ENCODE data around the gene PHLPP1.

The PHLPP1 gene

GRCh38 chr18:62982600-62983251, 267.4 kb downstream of the PHLPP1 start:
- Mint-ChIP-seq H3K27me3 (ENCODE audit: low read depth) (no peaks in the 10 kb centered on the region), H3K4me3 (no peak overlapping the region), H3K36me3 (ENCODE audit: low read depth) (no peaks in the 10 kb centered on the region), H3K9me3 (no peaks in the 10 kb centered on the region), H3K4me1 (ENCODE audit: low read depth) (peaks cover 6% of the 10 kb centered on the region), H3K27ac (no peak overlapping the region)

- Mint-ChIP-seq H3K36me3 (ENCODE audit: low read depth) (no peaks in the 10 kb centered on the region), H3K4me3 (no peak overlapping the region)
These were observed 269.4 kb downstream of the PHLPP1 start for GRCh38 chr18:62984656-62985315.

GRCh38 chr18:62986490-62986889, 271.1 kb downstream of the PHLPP1 start:
- peaks cover 10% of the 10 kb centered on the region for H3K27me3 Mint-ChIP-seq (ENCODE audit: low read depth)
- H3K4me1 Mint-ChIP-seq (ENCODE audit: low read depth) = peaks cover 6% of the 10 kb centered on the region
- H3K4me3 Mint-ChIP-seq = no peak overlapping the region
- H3K27ac Mint-ChIP-seq = no peak overlapping the region
- H3K9me3 Mint-ChIP-seq = no peaks in the 10 kb centered on the region
- H3K36me3 Mint-ChIP-seq (ENCODE audit: low read depth) = no peaks in the 10 kb centered on the region

More at GRCh38 chr18:62984656-62985315, 269.4 kb downstream of the PHLPP1 start:
- H3K27me3 Mint-ChIP-seq (ENCODE audit: low read depth) = peaks cover 2% of the 10 kb centered on the region
- H3K4me1 Mint-ChIP-seq (ENCODE audit: low read depth) = peaks cover 6% of the 10 kb centered on the region
- no peak overlapping the region for H3K27ac Mint-ChIP-seq
- no peaks in the 10 kb centered on the region for H3K9me3 Mint-ChIP-seq

- Mint-ChIP-seq H3K4me1 (ENCODE audit: low read depth) (peaks cover 6% of the 10 kb centered on the region), H3K36me3 (ENCODE audit: low read depth) (no peaks in the 10 kb centered on the region), H3K27ac (no peak overlapping the region), H3K9me3 (no peaks in the 10 kb centered on the region), H3K27me3 (ENCODE audit: low read depth) (peaks cover 13% of the 10 kb centered on the region), H3K4me3 (no peak overlapping the region)
These were observed 271.9 kb downstream of the PHLPP1 start for GRCh38 chr18:62987055-62987830.

- Mint-ChIP-seq H3K4me1 (ENCODE audit: low read depth) (peaks cover under 1% of the 10 kb centered on the region), H3K27ac (no peak overlapping the region), H3K36me3 (ENCODE audit: low read depth) (no peaks in the 10 kb centered on the region), H3K4me3 (no peak overlapping the region), H3K9me3 (no peaks in the 10 kb centered on the region), H3K27me3 (ENCODE audit: low read depth) (peaks cover 13% of the 10 kb centered on the region)
These were observed 272.5 kb downstream of the PHLPP1 start for GRCh38 chr18:62987859-62988258.

- H3K9me3 Mint-ChIP-seq = no peaks in the 10 kb centered on the region
- no peaks in the 10 kb centered on the region for H3K4me1 Mint-ChIP-seq (ENCODE audit: low read depth)
- H3K36me3 Mint-ChIP-seq (ENCODE audit: low read depth) = no peaks in the 10 kb centered on the region
- H3K27ac Mint-ChIP-seq = no peak overlapping the region
- H3K4me3 Mint-ChIP-seq = no peak overlapping the region
- peaks cover 16% of the 10 kb centered on the region for H3K27me3 Mint-ChIP-seq (ENCODE audit: low read depth)
These were observed 273.1 kb downstream of the PHLPP1 start for GRCh38 chr18:62988471-62988870.

GRCh38 chr18:62989195-62989594, 273.9 kb downstream of the PHLPP1 start:
- Mint-ChIP-seq H3K4me3 (no peak overlapping the region), H3K27me3 (ENCODE audit: low read depth) (peaks cover 21% of the 10 kb centered on the region), H3K36me3 (ENCODE audit: low read depth) (no peaks in the 10 kb centered on the region), H3K4me1 (ENCODE audit: low read depth) (no peaks in the 10 kb centered on the region), H3K27ac (no peak overlapping the region), H3K9me3 (no peaks in the 10 kb centered on the region)

GRCh38 chr18:62990653-62991052, 275.3 kb downstream of the PHLPP1 start:
- Mint-ChIP-seq H3K36me3 (ENCODE audit: low read depth) (no peaks in the 10 kb centered on the region), H3K4me1 (ENCODE audit: low read depth) (no peaks in the 10 kb centered on the region), H3K4me3 (no peak overlapping the region), H3K9me3 (no peaks in the 10 kb centered on the region), H3K27me3 (ENCODE audit: low read depth) (peaks cover 24% of the 10 kb centered on the region), H3K27ac (no peak overlapping the region)

GRCh38 chr18:62991389-62991788, 276.0 kb downstream of the PHLPP1 start:
- no peaks in the 10 kb centered on the region for H3K9me3 Mint-ChIP-seq
- no peaks in the 10 kb centered on the region for H3K36me3 Mint-ChIP-seq (ENCODE audit: low read depth)
- no peak overlapping the region for H3K4me3 Mint-ChIP-seq
- H3K4me1 Mint-ChIP-seq (ENCODE audit: low read depth) = no peaks in the 10 kb centered on the region
- no peak overlapping the region for H3K27ac Mint-ChIP-seq
- H3K27me3 Mint-ChIP-seq (ENCODE audit: low read depth) = peaks cover 24% of the 10 kb centered on the region

- no peak overlapping the region for H3K4me3 Mint-ChIP-seq
- H3K36me3 Mint-ChIP-seq (ENCODE audit: low read depth) = no peaks in the 10 kb centered on the region
- H3K4me1 Mint-ChIP-seq (ENCODE audit: low read depth) = no peaks in the 10 kb centered on the region
- no peak overlapping the region for H3K27ac Mint-ChIP-seq
- H3K27me3 Mint-ChIP-seq (ENCODE audit: low read depth) = peaks cover 25% of the 10 kb centered on the region
- no peaks in the 10 kb centered on the region for H3K9me3 Mint-ChIP-seq
These were observed 276.6 kb downstream of the PHLPP1 start for GRCh38 chr18:62991959-62992358.

- H3K27me3 Mint-ChIP-seq (ENCODE audit: low read depth) = peaks cover 29% of the 10 kb centered on the region
- no peak overlapping the region for H3K4me3 Mint-ChIP-seq
- H3K9me3 Mint-ChIP-seq = no peaks in the 10 kb centered on the region
- H3K36me3 Mint-ChIP-seq (ENCODE audit: low read depth) = no peaks in the 10 kb centered on the region
- no peaks in the 10 kb centered on the region for H3K4me1 Mint-ChIP-seq (ENCODE audit: low read depth)
- H3K27ac Mint-ChIP-seq = no peak overlapping the region
These were observed 277.6 kb downstream of the PHLPP1 start for GRCh38 chr18:62992877-62993365.

- H3K27ac Mint-ChIP-seq = no peak overlapping the region
- H3K4me1 Mint-ChIP-seq (ENCODE audit: low read depth) = no peaks in the 10 kb centered on the region
- no peaks in the 10 kb centered on the region for H3K36me3 Mint-ChIP-seq (ENCODE audit: low read depth)
- peaks cover 27% of the 10 kb centered on the region for H3K27me3 Mint-ChIP-seq (ENCODE audit: low read depth)
- no peak overlapping the region for H3K4me3 Mint-ChIP-seq
- H3K9me3 Mint-ChIP-seq = no peaks in the 10 kb centered on the region
These were observed 281.2 kb downstream of the PHLPP1 start for GRCh38 chr18:62996566-62996965.

- H3K4me3 Mint-ChIP-seq = no peak overlapping the region
- H3K36me3 Mint-ChIP-seq (ENCODE audit: low read depth) = no peaks in the 10 kb centered on the region
- no peak overlapping the region for H3K27ac Mint-ChIP-seq
- peaks cover 24% of the 10 kb centered on the region for H3K27me3 Mint-ChIP-seq (ENCODE audit: low read depth)
- no peaks in the 10 kb centered on the region for H3K9me3 Mint-ChIP-seq
- H3K4me1 Mint-ChIP-seq (ENCODE audit: low read depth) = no peaks in the 10 kb centered on the region
These were observed 281.7 kb downstream of the PHLPP1 start for GRCh38 chr18:62997076-62997475.

GRCh38 chr18:62998443-62998842, 283.1 kb downstream of the PHLPP1 start:
- Mint-ChIP-seq H3K27ac (no peak overlapping the region), H3K27me3 (ENCODE audit: low read depth) (peaks cover 22% of the 10 kb centered on the region), H3K4me3 (no peak overlapping the region), H3K4me1 (ENCODE audit: low read depth) (no peaks in the 10 kb centered on the region), H3K36me3 (ENCODE audit: low read depth) (no peaks in the 10 kb centered on the region), H3K9me3 (no peaks in the 10 kb centered on the region)

- Mint-ChIP-seq H3K4me3 (no peak overlapping the region), H3K4me1 (ENCODE audit: low read depth) (no peaks in the 10 kb centered on the region), H3K27me3 (ENCODE audit: low read depth) (peaks cover 16% of the 10 kb centered on the region), H3K27ac (no peak overlapping the region), H3K36me3 (ENCODE audit: low read depth) (no peaks in the 10 kb centered on the region), H3K9me3 (no peaks in the 10 kb centered on the region)
These were observed 284.1 kb downstream of the PHLPP1 start for GRCh38 chr18:62999392-62999791.

All from T-helper 1 cell treated with Interleukin-12 subunit alpha and Interleukin-12 subunit beta and Interleukin-4 antibody, amounts not matched to agents 30 μg/mL and 1 μg/mL, for 36 hours (primary cell).